Activated T-cell treated with anti-CD3 and anti-CD28 coated beads for 48 hours (primary cell): Measurements from ENCODE around the gene PRMT3.
"Not testable (repeated sequence)": the region's sequence is repeated elsewhere in the genome, so short reads cannot be mapped to it uniquely, and the experiment has no call there.

Experiments used
- DNase-seq: peaks from one replicate; pipeline ENCODE4 v3.0.0-alpha.2; 2020; ENCODE audit warnings: low read depth

Gene PRMT3

DNA sequence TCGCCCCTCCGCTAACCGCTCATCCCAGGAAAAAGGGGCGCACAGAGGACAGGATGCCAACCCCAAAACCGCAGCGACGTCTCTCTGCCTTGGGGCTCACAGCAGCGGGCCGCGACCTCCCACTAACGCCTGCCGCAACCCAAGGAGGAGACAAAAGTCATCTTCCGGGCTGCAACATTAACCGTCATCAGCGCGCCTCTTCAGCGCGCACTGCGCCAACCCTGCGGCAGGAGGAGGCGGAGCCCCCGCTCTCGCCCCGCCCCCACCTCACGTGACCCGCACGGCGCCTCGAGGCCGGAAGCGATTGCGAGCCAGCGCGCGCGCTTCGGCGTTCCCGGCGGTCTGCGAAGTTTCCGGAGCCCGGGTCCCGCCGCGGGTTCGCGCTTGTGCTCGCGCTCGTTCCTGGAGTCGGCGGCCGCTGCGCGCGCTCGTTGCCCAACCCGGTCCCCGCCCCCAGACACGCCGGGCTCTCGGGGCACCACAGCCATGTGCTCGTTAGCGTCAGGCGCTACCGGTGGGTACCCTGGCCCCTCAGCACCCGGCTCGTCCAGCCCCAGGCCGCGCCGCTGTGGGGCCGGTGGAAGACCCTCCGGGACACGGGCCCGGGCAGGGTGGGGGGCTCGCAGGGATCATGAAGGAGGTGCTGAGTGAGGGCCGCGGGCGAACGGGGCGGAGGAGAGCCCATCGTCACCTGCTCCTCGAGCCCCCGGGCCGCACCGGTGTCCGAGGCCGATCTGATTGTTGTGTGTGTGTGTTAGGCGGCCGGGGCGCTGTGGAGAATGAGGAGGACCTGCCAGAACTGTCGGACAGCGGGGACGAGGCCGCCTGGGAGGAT is at the start of gene PRMT3:
TSS of gene PRMT3 (plus strand) at position 456 of the 835 bp plus-strand sequence. CDS start at position 487, 31 bp downstream.
- DNase-seq: peak; percentile 98

GRCh38 chr11:20342347-20343141 is 45.0 kb upstream of the PRMT3 start:
- DNase-seq: no peak

GRCh38 chr11:20351136-20351535 is 36.4 kb upstream of the PRMT3 start:
- no peak for DNase-seq

DNA sequence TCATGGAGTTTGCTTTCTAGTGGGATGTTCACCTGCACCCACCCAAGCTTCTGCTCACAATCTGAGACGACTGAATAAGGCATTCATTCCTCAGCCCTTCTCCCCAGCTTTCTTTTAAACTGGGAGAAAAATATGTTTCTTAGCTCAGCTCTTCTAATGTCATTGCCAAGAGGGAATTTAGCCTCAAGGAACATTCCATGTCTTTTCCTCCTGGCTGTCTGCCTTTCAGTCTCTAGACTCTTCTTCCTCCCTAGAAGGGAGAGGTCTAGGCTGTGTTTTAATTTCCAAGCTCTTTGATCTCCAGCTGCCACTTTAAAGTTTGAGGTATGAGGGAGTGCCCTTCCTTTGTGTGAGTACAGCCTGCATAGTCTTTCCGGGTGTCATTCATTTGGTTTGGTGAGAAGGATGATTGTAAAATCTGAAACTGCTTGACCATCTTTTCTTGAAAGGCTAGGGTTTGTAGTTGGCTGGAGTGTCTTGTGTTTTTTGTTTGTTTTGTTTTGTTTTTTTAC is 35.7 kb upstream of the PRMT3 start:
- no peak for DNase-seq

- DNase-seq: no peak
These were observed 33.6 kb upstream of the PRMT3 start for GRCh38 chr11:20353829-20354434.

GRCh38 chr11:20355221-20356219 is 32.0 kb upstream of the PRMT3 start:
- no peak for DNase-seq

- no peak for DNase-seq
These were observed 30.4 kb upstream of the PRMT3 start for GRCh38 chr11:20357150-20357549.

GRCh38 chr11:20360650-20361049 is 26.9 kb upstream of the PRMT3 start:
- no peak for DNase-seq

DNA sequence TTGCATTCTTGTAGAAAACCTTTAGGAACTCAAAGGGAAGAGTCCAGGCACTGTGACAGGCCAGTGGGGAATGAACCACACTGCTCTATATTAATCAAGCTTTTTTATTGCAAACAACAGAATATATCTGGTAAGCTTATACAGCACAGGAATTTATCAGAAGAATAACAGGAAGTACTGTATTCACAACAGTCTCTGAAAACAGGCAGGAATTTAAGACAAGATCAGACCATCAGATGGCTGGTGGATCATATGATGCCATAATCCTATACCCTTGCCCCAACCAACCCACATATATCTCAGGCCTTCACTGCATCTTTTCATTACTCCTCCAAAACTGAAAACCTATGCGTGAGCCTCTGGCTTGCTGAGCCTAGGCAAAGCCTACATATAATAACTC is 25.0 kb upstream of the PRMT3 start:
- DNase-seq: no peak

DNA sequence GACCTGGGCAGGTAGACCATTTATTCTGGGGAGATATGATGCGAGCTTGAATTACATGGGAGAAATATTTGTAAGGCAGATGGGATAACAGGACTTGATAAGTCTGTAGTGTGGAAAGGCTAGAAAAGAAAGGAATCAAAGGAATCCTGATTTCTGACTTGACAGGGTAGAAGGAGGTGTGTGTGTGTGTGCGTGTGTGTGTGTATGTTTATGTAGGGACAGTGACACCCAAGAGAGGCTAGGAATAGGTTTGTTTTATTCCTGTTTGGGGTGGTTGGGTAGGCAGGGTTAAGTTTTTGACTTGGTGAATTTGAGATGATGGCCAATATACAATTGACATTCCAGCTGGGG is 24.4 kb upstream of the PRMT3 start:
- no peak for DNase-seq

DNA sequence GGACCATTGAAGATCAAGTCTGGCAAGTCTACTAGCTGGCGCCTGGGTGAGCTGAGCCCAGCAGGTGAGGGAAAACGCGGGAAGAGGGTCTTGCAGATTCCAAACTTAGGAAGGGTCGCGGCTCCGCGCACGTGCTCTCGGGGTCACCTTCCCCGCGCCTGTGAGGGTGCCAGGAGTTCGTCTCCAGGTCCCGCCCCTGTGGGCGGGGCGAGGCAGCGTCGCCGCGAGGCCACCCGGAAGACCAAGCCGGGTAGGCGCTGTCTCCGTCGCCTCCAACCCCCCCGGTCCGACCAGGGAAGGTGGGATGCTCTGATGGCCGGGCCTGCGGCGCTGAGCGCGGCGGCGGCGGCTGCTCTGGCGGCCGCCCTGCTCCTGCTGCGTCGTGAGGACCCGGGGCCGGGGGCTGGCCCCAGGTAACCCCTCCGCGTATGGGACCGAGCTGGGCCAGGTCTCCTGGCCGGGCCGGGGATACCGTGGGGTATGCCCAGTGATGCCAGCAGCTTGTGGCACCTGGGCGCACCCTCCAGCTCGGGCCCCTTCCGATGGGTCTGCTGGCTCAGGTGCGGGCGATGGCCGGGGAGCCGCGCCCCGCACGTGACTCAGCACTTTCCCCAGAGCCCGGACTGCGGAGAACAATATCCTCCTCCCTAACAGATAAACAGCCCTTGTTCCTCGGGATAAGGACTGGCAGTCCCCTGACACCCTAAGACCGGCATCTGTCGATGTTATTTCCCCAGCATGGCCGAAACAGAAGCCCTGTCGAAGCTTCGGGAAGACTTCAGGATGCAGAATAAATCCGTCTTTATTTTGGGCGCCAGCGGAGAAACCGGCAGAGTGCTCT is 23.8 kb upstream of the PRMT3 start, which contains the start of gene HTATIP2:
TSS of gene HTATIP2 (plus strand) at position 215 of the 841 bp plus-strand sequence. CDS start at position 739, 524 bp downstream.
- DNase-seq: peak; percentile 70

GRCh38 chr11:20364341-20364792 is 23.1 kb upstream of the PRMT3 start:
- no peak for DNase-seq

- DNase-seq: not testable (repeated sequence)
These were observed 22.1 kb upstream of the PRMT3 start for GRCh38 chr11:20365465-20365864.

DNA sequence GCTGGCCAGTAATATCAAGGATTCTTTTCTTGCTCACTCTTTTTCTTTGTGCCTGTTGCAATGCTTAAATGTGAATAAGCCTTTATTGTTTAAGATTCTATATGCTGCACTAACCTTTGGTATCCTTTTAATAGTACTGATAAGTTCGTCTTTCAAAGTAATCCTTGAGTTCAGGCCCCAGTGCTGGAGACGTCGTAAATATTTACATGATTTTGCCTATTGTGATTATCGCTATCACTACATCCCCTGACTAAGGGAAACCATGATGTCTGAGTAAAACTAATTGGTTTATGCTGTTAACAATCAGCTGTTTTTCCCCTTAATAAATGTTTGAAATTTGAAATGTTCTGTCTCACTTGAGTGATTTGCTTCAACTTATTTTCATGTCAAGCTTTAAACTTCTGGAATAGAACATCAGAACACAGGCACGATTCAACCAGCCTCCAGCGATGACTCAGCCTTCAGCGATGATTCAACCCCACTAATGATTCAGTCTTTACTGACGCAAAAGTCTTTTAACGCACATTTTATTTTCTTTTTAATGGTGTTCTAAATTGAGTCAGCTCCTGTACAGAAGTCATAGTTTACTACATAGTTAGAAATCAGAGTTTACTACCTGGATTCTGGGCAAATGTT is 20.1 kb upstream of the PRMT3 start:
- peak; percentile 51 for DNase-seq

DNA sequence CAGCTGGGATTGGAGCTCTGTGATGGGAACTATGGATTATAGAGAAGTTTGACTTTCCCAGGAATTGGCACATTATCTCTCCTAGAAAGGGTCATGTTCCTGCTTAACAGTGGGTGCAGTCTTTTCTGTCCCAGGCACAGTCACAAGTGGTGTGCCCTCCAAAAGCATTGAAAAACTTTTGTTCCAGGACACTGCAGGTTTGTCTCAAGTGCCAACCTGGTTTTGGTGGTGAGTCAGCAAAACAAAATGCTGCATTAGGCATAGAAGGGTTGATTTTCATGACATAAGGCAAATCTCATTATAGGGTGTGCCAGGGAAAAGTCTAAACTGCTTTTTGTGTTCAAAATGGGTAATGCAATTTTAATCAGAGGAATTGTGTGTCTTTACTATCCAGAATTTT is 19.1 kb upstream of the PRMT3 start:
- no peak for DNase-seq

DNA sequence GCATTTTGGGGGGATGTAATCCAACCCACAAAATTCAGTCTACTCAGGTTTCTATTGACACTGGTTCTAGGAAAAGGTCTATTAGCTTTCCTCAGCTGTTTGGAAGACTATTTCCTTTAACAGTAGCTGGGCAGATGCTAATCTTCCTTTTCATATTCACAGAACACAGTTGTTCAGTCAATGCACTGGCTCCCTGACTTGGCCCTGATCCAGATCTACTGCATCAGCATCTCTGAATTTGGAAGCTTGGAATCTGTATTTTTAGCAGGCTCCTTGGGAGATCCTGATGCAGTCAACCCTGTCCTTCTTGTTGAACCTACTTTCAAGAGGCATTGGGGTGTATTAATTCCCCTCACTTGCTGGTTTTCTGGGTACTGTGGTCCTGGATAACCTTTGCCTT is 17.7 kb upstream of the PRMT3 start:
- DNase-seq: no peak

GRCh38 chr11:20372081-20372626 is 15.4 kb upstream of the PRMT3 start:
- no peak for DNase-seq

GRCh38 chr11:20373147-20373546 is 14.4 kb upstream of the PRMT3 start:
- DNase-seq: no peak

DNA sequence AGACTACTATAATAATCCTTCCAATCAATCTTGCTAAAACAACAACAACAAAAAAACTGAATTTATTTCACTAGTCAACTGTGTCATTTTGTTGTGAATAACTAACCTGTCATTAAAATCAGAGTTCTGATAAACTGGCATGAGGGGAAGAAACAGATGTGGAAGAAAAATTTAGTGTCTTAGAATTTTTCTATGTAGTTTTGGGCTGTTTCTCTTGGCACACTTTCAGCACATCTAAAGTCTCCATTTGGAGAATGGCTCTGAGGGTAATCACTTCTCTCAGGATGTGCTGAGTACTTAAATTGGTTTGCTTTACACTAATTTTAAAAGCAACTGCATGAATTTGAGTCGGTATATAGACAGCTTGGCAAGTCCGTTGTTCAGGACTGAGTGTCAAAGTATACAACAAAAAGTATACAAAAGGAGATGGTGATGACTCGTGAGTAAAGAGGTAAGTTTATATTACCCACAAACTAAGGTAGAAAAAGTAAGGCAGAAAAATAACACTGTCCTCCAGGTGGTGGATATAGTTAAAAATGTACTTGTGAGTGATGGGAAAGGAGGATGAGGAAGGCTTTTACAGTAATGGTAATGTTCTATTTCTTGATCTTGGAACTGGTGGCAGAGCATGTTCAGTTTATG is 13.8 kb upstream of the PRMT3 start:
- no peak for DNase-seq
